HG02798 (cell line): Measurements from ENCODE around the gene MRLN.
"Not testable (repeated sequence)": the region's sequence is repeated elsewhere in the genome, so short reads cannot be mapped to it uniquely, and the experiment has no call there.

Experiments
- ATAC-seq: cut with Tn5 transposase; IDR thresholded peaks from one replicate; pipeline ENCODE4 v1.9.1; 2021; ENCODE audit warnings: mild to moderate bottlenecking; ENCODE audit not compliant: unreplicated experiment, poor library complexity

Gene MRLN

DNA sequence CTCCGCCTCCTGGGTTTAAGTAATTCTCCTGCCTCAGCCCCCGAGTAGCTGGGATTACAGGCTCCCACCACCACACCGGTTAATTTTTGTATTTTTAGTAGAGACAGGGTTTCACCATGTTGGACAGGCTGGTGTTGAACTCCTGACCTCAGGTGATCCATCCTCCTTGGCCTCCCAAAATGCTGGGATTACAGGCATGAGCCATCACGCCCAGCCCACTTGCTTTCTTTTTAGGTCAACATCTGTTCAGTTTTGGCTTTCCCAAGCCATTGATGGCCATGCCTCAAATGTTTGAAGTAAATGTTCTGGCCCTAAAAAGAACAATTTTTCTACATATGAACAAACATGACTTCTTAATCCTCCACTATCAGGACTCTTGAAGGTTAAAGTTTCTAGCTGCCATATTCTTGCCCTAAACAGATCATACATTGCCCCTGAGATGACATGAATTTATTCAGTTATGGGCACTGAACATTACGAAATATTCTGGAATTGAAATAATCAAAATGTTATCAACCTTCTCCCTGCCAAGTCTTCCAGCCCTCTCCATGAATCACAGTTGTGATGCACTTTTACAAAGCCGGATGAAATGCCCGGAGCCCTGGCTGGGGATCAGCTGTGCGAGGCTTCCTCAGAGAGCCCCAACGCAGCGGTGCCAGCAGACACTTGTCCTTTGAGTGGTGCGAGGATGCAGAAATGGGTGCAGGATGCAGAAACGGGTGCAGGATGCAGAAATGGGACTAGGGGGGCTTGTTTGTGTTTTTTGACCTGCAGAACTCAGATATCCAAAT is 2.9 kb downstream of the MRLN start:
- ATAC-seq, result no peak

GRCh38 chr10:59748834-59749233 is 4.4 kb downstream of the MRLN start:
- peak; percentile 32 for ATAC-seq

DNA sequence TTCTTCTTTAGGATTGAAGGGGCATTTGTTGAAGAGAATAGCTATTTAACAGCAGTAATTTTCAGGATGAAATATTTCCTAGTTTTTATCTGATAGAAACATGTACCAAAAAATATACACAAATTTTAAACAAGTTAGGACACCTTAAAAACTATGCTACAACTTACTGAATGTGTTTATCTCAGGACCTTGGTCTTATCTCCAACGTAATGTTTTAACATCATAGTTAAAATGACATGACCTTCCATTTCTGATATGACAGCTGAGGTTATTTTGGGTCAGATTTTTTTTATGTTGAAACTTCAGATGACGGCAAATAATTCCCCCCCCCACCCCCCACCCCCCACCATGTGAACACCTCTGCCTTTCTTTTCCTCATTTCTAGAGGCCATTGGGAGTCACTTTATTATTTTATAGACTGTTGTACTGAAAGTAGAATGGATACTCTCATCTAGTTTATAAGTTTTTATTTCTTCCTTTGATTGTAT is 8.0 kb downstream of the MRLN start:
- ATAC-seq, result no peak

DNA sequence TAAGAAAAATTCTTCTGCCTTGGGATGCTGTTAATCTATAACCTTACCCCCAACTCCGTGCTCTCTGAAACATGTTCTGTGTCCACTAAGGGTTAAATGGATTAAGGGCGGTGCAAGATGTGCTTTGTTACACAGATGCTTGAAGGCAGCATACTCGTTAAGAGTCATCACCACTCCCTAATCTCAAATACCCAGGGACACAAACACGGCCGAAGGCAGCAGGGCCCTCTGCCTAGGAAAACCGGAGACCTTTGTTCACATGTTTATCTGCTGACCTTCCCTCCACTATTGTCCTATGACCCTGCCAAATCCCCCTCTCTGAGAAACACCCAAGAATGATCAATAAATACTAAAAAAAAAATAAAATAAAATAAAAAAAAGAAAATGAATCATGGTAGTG is 8.5 kb downstream of the MRLN start:
- ATAC-seq, result not testable (repeated sequence)

GRCh38 chr10:59744156-59744555 is 9.1 kb downstream of the MRLN start:
- ATAC-seq, result not testable (repeated sequence)

DNA sequence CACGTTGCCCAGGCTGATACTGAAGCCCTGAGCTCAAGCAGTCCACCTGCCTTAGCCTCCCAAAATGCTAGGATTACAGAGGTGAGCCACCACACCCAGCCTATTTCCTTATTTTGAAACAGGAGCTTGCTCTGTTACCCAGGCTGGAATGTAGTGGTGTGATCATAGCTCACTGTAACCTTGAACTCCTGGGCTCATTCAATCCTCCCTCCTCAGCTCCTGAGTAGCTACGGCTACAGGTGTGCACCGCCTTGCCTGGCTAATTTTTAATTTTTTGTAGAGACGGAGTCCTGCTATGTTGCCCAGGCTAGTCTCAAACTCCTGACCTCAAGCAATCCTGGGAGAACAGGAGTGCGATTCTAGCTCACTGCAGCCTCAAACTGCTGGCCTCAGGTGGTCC is 11.7 kb downstream of the MRLN start:
- no peak for ATAC-seq

- ATAC-seq, result no peak
Measured at GRCh38 chr10:59741048-59741447, 12.2 kb downstream of the MRLN start.

- no peak for ATAC-seq
Measured at GRCh38 chr10:59736749-59737148, 16.5 kb downstream of the MRLN start.

DNA sequence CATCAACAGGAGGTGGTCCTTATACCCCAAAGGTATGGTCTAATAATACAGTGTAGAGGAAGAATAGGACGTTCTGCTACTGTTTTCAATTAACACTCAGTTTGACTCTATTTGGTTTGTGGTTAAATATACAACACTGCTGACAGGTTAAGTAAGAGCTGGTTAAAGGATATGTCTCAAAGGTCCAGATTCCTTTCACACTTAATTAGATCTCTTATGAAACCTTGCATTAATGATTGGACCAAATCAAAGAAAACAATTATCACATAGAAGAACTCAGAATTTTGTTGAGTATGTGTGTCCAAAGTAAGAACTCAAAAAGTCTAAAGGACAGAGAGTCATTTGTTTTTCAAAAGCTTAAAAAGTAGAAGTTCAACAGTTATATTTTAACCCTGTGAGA is 18.0 kb downstream of the MRLN start:
- no peak for ATAC-seq

- no peak for ATAC-seq
Measured at GRCh38 chr10:59734014-59734462, 19.2 kb downstream of the MRLN start.

DNA sequence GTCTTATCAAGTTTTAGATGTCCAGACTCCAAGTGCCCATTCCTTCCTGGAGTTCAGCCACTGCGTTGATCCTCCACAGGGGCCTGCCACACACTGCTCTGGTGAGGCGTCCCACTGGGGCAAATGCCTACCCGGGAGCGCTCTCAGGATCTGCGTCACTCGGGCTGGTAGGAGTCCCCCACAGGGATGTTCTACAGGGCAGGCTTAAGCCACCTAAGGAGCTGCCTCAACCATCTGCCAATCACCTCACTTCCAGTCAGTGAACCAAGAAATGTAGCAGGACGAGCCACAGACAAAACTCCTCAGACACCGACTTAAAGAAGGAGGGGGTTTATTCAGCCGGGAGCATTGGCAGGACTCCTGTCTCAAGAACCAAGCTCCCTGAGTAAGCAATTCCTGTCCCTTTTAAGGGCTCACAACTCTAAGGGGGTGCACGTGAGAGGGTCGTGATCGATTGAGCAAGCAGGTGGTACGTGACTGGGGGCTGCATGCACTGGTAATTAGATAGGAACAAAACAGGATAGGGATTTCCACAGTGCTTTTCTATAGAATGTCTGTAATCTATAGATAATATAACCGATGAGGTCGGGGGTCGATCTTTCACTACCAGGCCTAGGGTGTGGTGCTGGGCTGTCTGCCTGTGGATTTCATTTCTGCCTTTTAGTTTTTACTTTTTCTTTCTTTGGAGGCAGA is 19.8 kb downstream of the MRLN start:
- ATAC-seq, result not testable (repeated sequence)

DNA sequence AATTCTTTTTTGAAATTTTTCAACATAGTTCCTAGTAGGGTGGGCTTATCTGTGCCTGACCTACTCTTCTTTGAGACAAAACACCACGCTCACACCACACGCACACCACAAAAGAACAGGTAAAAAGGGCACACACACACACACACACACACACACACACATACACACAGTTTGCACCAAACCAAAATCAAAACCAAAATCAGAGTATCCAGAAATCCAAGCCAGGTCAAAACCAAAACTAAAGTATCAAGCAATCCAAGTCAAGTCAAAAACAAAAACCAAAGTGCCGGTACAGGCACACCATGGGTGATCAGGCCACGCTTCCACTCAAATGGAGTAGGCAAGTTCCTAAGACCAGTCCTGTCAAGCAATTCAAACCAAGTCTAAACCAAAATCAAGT is 20.4 kb downstream of the MRLN start:
- ATAC-seq, result not testable (repeated sequence)

GRCh38 chr10:59729167-59729566 is 24.1 kb downstream of the MRLN start:
- not testable (repeated sequence) for ATAC-seq

GRCh38 chr10:59724098-59724938 is 28.9 kb downstream of the MRLN start:
- ATAC-seq, result no peak

GRCh38 chr10:59720377-59720776 is 32.9 kb downstream of the MRLN start:
- no peak for ATAC-seq

DNA sequence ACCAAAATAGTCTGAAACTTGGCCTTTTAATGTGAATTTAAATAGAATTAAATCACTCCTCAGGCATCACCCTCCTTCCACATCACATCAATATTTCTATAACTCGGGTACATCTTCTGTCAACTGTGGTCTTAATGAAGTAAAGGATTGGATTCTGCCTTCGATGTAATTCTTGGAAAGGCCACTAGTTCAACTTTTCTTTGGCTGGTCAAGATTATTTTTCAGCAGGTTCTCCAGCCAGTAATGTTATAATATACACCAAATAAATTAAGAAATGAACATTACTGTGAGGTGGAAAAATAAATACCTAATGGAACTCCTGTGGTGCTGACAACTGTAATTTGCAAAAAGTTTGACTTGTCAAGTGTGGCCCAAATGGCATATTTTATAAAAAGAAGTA is 33.9 kb downstream of the MRLN start:
- no peak for ATAC-seq

DNA sequence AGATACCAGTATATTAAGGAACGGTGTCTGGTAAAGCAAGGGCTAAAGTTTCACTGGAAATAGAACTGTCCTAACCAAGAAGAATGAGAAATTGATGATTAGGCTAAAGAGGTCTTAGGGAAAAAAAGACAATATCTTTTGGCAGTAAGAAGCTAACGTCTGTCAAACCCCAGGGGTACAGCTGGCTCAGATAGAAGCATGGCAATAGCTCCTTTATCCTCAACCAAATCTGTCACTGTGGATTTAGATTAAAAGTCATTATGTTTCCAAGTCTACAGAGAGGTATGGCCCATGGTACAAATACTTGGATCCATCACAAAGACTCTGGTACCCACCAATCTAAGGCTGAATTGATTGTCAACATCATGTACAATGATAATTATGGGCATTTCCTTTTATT is 35.0 kb downstream of the MRLN start:
- no peak for ATAC-seq

GRCh38 chr10:59713196-59713821 is 39.9 kb downstream of the MRLN start:
- no peak for ATAC-seq

- no peak for ATAC-seq
Measured at GRCh38 chr10:59711871-59712494, 41.3 kb downstream of the MRLN start.
